ENCODE results near the gene PRRC1. TPM values are rescaled to one million over a fixed set of nuclear protein-coding genes. Genes with fewer than 3 reads are reported as not detected.

Gene PRRC1
- total RNA-seq, 1 experiment from 2014 or later: 53.2 TPM

DNA sequence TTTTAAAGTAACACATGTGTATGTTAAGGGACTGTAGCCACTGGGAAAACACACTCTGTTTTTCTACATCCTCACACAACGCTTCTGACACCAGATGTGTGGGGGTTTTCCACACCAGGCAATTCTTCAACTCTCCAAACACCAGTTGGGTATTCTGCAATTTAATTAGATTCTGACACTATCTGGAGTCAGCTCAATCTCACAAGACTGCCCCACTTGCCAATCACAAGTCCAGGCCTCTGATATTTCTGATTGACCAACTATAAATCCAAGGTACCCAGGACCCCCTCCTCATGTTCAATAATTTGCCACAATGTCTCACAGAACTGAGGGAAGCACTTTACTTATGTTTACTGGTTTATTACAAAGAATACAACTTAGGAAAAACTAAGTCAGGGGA, 70.9 kb downstream of the PRRC1 start (continued):
- no peak for TF ChIP-seq POLR2AphosphoS5 (IDR thresholded peaks at IDR 0.05; ENCODE audit: low read depth, low read length)
- no peak for TF ChIP-seq YY1 (IDR thresholded peaks at IDR 0.05; ENCODE audit: extremely low read depth, insufficient replicate concordance, low read depth, low read length)
- TF ChIP-seq, protein P1, sequence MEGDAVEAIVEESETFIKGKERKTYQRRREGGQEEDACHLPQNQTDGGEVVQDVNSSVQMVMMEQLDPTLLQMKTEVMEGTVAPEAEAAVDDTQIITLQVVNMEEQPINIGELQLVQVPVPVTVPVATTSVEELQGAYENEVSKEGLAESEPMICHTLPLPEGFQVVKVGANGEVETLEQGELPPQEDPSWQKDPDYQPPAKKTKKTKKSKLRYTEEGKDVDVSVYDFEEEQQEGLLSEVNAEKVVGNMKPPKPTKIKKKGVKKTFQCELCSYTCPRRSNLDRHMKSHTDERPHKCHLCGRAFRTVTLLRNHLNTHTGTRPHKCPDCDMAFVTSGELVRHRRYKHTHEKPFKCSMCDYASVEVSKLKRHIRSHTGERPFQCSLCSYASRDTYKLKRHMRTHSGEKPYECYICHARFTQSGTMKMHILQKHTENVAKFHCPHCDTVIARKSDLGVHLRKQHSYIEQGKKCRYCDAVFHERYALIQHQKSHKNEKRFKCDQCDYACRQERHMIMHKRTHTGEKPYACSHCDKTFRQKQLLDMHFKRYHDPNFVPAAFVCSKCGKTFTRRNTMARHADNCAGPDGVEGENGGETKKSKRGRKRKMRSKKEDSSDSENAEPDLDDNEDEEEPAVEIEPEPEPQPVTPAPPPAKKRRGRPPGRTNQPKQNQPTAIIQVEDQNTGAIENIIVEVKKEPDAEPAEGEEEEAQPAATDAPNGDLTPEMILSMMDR (IDR thresholded peaks at IDR 0.05 in 2 of 3, conservative IDR thresholded peaks at IDR 0.05 in 1 of 3; ENCODE audit: borderline replicate concordance in 1 of 3, insufficient read depth in 1 of 3, low read depth in 2 of 3, low read length in 2 of 3): no peak
- TF ChIP-seq, protein P2, sequence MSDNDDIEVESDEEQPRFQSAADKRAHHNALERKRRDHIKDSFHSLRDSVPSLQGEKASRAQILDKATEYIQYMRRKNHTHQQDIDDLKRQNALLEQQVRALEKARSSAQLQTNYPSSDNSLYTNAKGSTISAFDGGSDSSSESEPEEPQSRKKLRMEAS (IDR thresholded peaks at IDR 0.05): no peak

DNA sequence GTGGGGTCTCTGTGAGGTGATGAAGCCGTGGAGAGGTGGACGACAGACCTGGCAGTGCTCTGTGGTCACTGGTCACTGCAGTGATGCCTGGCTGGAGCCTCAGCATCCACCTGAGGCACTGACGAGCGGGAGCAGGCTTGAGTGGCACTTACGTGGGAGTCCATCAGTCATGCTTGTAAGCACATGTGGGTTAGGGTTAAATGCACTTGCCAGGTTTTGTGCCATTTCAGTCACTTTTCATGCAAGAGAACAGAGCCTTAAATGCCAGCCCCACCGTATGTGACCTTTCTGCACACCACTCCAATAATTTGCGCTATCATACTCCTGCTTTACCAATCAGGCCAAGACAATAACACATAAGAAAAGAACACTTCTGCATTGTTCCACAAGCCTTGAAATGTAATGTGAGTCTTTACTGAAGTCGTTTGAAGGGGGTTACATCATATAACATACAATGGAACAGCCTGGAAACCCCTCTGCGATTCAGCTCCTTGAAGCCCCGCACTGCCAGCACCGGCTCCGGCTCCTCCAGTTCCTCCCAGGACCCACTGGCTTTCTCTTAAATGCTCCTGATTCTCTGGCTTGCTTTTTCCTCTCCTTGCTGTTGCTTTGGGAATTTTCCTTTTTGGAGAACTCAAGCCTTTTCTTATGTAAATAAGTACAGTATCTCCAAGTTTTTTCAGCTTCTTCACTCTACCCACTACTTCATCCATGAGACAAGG, 72.0 kb downstream of the PRRC1 start:
- BruUV-seq (replicated peaks): no TSS peak
- Histone ChIP-seq H3K79me2 (ENCODE audit: insufficient read depth, low read length) (no peaks in the 10 kb centered on the region), H3K9me3 (ENCODE audit: control insufficient read depth in 1 of 2, insufficient read depth in 1 of 2, low read depth in 1 of 2, low read length in 2 of 2) (no peaks in the 10 kb centered on the region), H3K36me3 (ENCODE audit: control insufficient read depth in 1 of 2, insufficient read depth in 2 of 2, low read length in 2 of 2) (no peaks in the 10 kb centered on the region), H3K27me3 (ENCODE audit: insufficient read depth, low read length) (no peaks in the 10 kb centered on the region), H3K4me2 (ENCODE audit: low read length) (no peak overlapping the region), H4K20me1 (ENCODE audit: insufficient read depth) (no peaks in the 10 kb centered on the region), H2AFZ (ENCODE audit: low read depth, low read length, poor library complexity, severe bottlenecking) (no peak overlapping the region), H3K4me3 (replicated peaks in 1 of 2; ENCODE audit: low read depth in 1 of 2, low read length in 2 of 2) (no peak overlapping the region), H3K4me1 (ENCODE audit: control insufficient read depth in 1 of 2, insufficient read depth in 2 of 2, low read length in 2 of 2) (no peaks in the 10 kb centered on the region), H3K9ac (ENCODE audit: low read length) (no peak overlapping the region), H3K9me2 (ENCODE audit: insufficient read depth) (no peaks in the 10 kb centered on the region), H3K27ac (ENCODE audit: low read depth, low read length) (no peak overlapping the region)
- no peak for ATAC-seq
- POLR2A ChIA-PET: no interaction called here
- TF ChIP-seq CEBPB (IDR thresholded peaks at IDR 0.05; ENCODE audit: low read depth): no peak
- no peak for TF ChIP-seq YY1 (IDR thresholded peaks at IDR 0.05; ENCODE audit: extremely low read depth, insufficient replicate concordance, low read depth, low read length)
- no peak for TF ChIP-seq ELF1 (IDR thresholded peaks at IDR 0.05; ENCODE audit: borderline replicate concordance, low read depth)
- TF ChIP-seq, protein P3, sequence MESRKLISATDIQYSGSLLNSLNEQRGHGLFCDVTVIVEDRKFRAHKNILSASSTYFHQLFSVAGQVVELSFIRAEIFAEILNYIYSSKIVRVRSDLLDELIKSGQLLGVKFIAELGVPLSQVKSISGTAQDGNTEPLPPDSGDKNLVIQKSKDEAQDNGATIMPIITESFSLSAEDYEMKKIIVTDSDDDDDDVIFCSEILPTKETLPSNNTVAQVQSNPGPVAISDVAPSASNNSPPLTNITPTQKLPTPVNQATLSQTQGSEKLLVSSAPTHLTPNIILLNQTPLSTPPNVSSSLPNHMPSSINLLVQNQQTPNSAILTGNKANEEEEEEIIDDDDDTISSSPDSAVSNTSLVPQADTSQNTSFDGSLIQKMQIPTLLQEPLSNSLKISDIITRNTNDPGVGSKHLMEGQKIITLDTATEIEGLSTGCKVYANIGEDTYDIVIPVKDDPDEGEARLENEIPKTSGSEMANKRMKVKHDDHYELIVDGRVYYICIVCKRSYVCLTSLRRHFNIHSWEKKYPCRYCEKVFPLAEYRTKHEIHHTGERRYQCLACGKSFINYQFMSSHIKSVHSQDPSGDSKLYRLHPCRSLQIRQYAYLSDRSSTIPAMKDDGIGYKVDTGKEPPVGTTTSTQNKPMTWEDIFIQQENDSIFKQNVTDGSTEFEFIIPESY (IDR thresholded peaks at IDR 0.05; ENCODE audit: extremely low read depth, insufficient replicate concordance, low read length): no peak
- TF ChIP-seq POLR2AphosphoS5 (IDR thresholded peaks at IDR 0.05; ENCODE audit: low read depth, low read length): no peak
- TF ChIP-seq FOSL1 (IDR thresholded peaks at IDR 0.05; ENCODE audit: low read depth): no peak
- TF ChIP-seq, protein P4, sequence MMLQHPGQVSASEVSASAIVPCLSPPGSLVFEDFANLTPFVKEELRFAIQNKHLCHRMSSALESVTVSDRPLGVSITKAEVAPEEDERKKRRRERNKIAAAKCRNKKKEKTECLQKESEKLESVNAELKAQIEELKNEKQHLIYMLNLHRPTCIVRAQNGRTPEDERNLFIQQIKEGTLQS (IDR thresholded peaks at IDR 0.05): no peak
- no peak for TF ChIP-seq TCF7L2 (IDR thresholded peaks at IDR 0.05; ENCODE audit: borderline replicate concordance, extremely low read depth, insufficient read depth, insufficient read length)
- TF ChIP-seq, protein P1 (IDR thresholded peaks at IDR 0.05 in 2 of 3, conservative IDR thresholded peaks at IDR 0.05 in 1 of 3; ENCODE audit: borderline replicate concordance in 1 of 3, insufficient read depth in 1 of 3, low read depth in 2 of 3, low read length in 2 of 3): no peak
- intact Hi-C loops (cut with micrococcal nuclease): no loop called here
- RAD21 ChIA-PET (ENCODE audit: low non-redundant PET in 1 of 2, low total read pairs in 2 of 2, uncharacterized antibody in 2 of 2, unreplicated experiment in 2 of 2): no interaction called here
- CTCF ChIA-PET: interaction anchor here (1.4 kb wide), 1 partner anchor 97 kb away, joined by 3 read pairs; no protein-coding TSS in a partner anchor
- DNase-seq (ENCODE audit: low read depth, low spot score): no peak

All from HCT116 (cell line).